WTC11 (cell line): ENCODE results near the gene TEC. TPM values are rescaled to one million over a fixed set of nuclear protein-coding genes. Genes with fewer than 3 reads are reported as not detected.
A peak's percentile ranks its signal among the peaks of the same experiment; 100 is the strongest.

Experiments used
- ATAC-seq: fragments of 200-7000 bp; cut with Tn5 transposase; 2 replicates; pipeline ENCODE4 v1.10.0; 2021; ENCODE audit warnings: mild to moderate bottlenecking, moderate library complexity
- CTCF ChIA-PET: fragments of 300-600 bp; sonication (Branson Sonifier 250); formaldehyde crosslinking; loops from one replicate; lab custom pipeline; 2021; ENCODE audit warnings: antibody characterized with exemption; lab: Charles Lee
- POLR2A ChIA-PET: fragments of 350-600 bp; sonication (Branson Sonifier 250); formaldehyde crosslinking; loops from one replicate; lab custom pipeline; 2021; ENCODE audit warnings: antibody characterized with exemption; lab: Charles Lee
- DNase-seq: peaks from one replicate; pipeline ENCODE4 v3.0.0; 2021; ENCODE audit warnings: low spot score
- H3K27ac Mint-ChIP-seq: 2 replicates; pipeline ENCODE4 v1.8.0; 2021; ENCODE audit warnings: mixed read lengths
- H3K27me3 Mint-ChIP-seq: 2 replicates; pipeline ENCODE4 v1.8.0; 2021; ENCODE audit warnings: low read depth, mild to moderate bottlenecking, moderate library complexity, mixed read lengths
- H3K36me3 Mint-ChIP-seq: 2 replicates; pipeline ENCODE4 v1.8.0; 2021; ENCODE audit warnings: mixed read lengths
- H3K4me1 Mint-ChIP-seq: 2 replicates; pipeline ENCODE4 v1.8.0; 2022; ENCODE audit warnings: mixed read lengths
- H3K4me3 Mint-ChIP-seq: 2 replicates; pipeline ENCODE4 v1.8.0; 2021; ENCODE audit warnings: mild to moderate bottlenecking, moderate library complexity, mixed read lengths
- H3K9me3 Mint-ChIP-seq: 2 replicates; pipeline ENCODE4 v1.8.0; 2021; ENCODE audit warnings: mixed read lengths
- AFF4 ChIP-seq: sonication (generic); formaldehyde crosslinking; IDR thresholded peaks from 2 replicates; pipeline ENCODE4 v1.8.1; 2023; ENCODE audit warnings: mild to moderate bottlenecking, missing genetic modification reagents, borderline replicate concordance
- CREB1 ChIP-seq: sonication (generic); formaldehyde crosslinking; IDR thresholded peaks from 2 replicates; pipeline ENCODE4 v1.8.0; 2023; ENCODE audit warnings: mild to moderate bottlenecking, missing genetic modification reagents
- E2F1 ChIP-seq: sonication (generic); formaldehyde crosslinking; IDR thresholded peaks from 2 replicates; pipeline ENCODE4 v1.8.0; 2022; ENCODE audit warnings: mild to moderate bottlenecking, missing genetic modification reagents
- FOXK1 ChIP-seq: sonication (generic); formaldehyde crosslinking; IDR thresholded peaks from 2 replicates; pipeline ENCODE4 v1.8.0; 2022; ENCODE audit warnings: mild to moderate bottlenecking, moderate library complexity, missing genetic modification reagents
- HMGXB4 ChIP-seq: sonication (generic); formaldehyde crosslinking; IDR thresholded peaks from 2 replicates; pipeline ENCODE4 v1.8.1; 2023; ENCODE audit warnings: mild to moderate bottlenecking, moderate library complexity, missing genetic modification reagents
- JAZF1 ChIP-seq: fragments of 250-450 bp; sonication (Bioruptor Pico); IDR thresholded peaks from 2 replicates; pipeline ENCODE4 v1.9.0; 2021; ENCODE audit warnings: moderate library complexity, mild to moderate bottlenecking, inconsistent platforms
- KAT7 ChIP-seq: sonication (generic); formaldehyde crosslinking; IDR thresholded peaks from 2 replicates; pipeline ENCODE4 v1.8.1; 2023; ENCODE audit warnings: missing genetic modification reagents, mild to moderate bottlenecking, borderline replicate concordance
- MAX ChIP-seq: sonication (generic); formaldehyde crosslinking; IDR thresholded peaks from 2 replicates; pipeline ENCODE4 v1.8.0; 2022; ENCODE audit warnings: mild to moderate bottlenecking, missing genetic modification reagents
- MLX ChIP-seq: sonication (generic); formaldehyde crosslinking; IDR thresholded peaks from 2 replicates; pipeline ENCODE4 v1.8.1; 2023; ENCODE audit warnings: mild to moderate bottlenecking, missing genetic modification reagents, moderate library complexity
- NFE2L1 ChIP-seq: sonication (generic); formaldehyde crosslinking; IDR thresholded peaks from 2 replicates; pipeline ENCODE4 v1.8.1; 2023; ENCODE audit warnings: missing genetic modification reagents
- NR3C1 ChIP-seq: sonication (generic); formaldehyde crosslinking; conservative IDR thresholded peaks from 2 replicates; pipeline ENCODE4 v1.8.1; 2023; ENCODE audit warnings: low read depth, mild to moderate bottlenecking, missing genetic modification reagents
- PRRX2 ChIP-seq: fragments of 250-450 bp; sonication (Bioruptor Pico); IDR thresholded peaks from 2 replicates; pipeline ENCODE4 v1.8.0; 2021; ENCODE audit warnings: mild to moderate bottlenecking
- RORB ChIP-seq: fragments of 250-450 bp; sonication (Bioruptor Pico); IDR thresholded peaks from 2 replicates; pipeline ENCODE4 v1.9.0; 2021; ENCODE audit warnings: mild to moderate bottlenecking
- TP53 ChIP-seq: sonication (generic); formaldehyde crosslinking; IDR thresholded peaks from 2 replicates; pipeline ENCODE4 v1.8.1; 2023; ENCODE audit warnings: mild to moderate bottlenecking, missing genetic modification reagents
- ZBTB21 ChIP-seq: sonication (generic); formaldehyde crosslinking; IDR thresholded peaks from 2 replicates; pipeline ENCODE4 v1.8.1; 2023; ENCODE audit warnings: mild to moderate bottlenecking, missing genetic modification reagents, borderline replicate concordance
- ZNF423 ChIP-seq: fragments of 250-450 bp; sonication (Bioruptor Pico); IDR thresholded peaks from 2 replicates; pipeline ENCODE4 v2.1.2; 2022; ENCODE audit warnings: mild to moderate bottlenecking, moderate library complexity
- ZNF671 ChIP-seq: fragments of 250-450 bp; sonication (Bioruptor Pico); IDR thresholded peaks from 2 replicates; pipeline ENCODE4 v1.8.0; 2021; ENCODE audit warnings: mild to moderate bottlenecking
- ZSCAN18 ChIP-seq: fragments of 250-450 bp; sonication (Bioruptor Pico); IDR thresholded peaks from 2 replicates; pipeline ENCODE4 v2.1.2; 2022; ENCODE audit warnings: mild to moderate bottlenecking, moderate library complexity
- total RNA-seq: library from RNA; stranded (reverse); gene quantifications from 3 replicates; pipeline ENCODE4 v1.2.3, GENCODE V29; 2021

The TEC gene
- total RNA-seq, 1 experiment from 2014 or later: 8.8 TPM

GRCh38 chr4:48197643-48198237, 71.9 kb downstream of the TEC start:
- no peaks in the 10 kb centered on the region for H3K27me3 Mint-ChIP-seq
- H3K9me3 Mint-ChIP-seq: no peaks in the 10 kb centered on the region
- H3K4me3 Mint-ChIP-seq: no peak overlapping the region
- DNase-seq: no peak
- H3K4me1 Mint-ChIP-seq: peaks cover 25% of the 10 kb centered on the region
- TF ChIP-seq JAZF1 (no peak), ZNF671 (CRISPR knock-in tag) (no peak), E2F1 (CRISPR knock-in tag) (no peak), HMGXB4 (CRISPR knock-in tag) (no peak), TP53 (CRISPR knock-in tag) (no peak), CREB1 (CRISPR knock-in tag) (no peak), PRRX2 (CRISPR knock-in tag) (no peak), ZNF423 (CRISPR knock-in tag) (no peak), MAX (no peak), AFF4 (CRISPR knock-in tag) (no peak), NR3C1 (CRISPR knock-in tag) (no peak), ZBTB21 (no peak), MLX (CRISPR knock-in tag) (no peak), FOXK1 (no peak), KAT7 (CRISPR knock-in tag) (no peak), RORB (CRISPR knock-in tag) (no peak), NFE2L1 (no peak), ZSCAN18 (CRISPR knock-in tag) (no peak)
- ATAC-seq: no peak
- POLR2A ChIA-PET: no interaction called here
- no peaks in the 10 kb centered on the region for H3K36me3 Mint-ChIP-seq
- peak overlapping the region; percentile 4; the same call in 1 of the 2 replicates for H3K27ac Mint-ChIP-seq
- CTCF ChIA-PET: interaction anchor here (1.2 kb wide), 1 partner anchor 93 kb away, joined by 3 read pairs; no protein-coding TSS in a partner anchor
